Measurements from ENCODE around the gene KLF3.

DNA sequence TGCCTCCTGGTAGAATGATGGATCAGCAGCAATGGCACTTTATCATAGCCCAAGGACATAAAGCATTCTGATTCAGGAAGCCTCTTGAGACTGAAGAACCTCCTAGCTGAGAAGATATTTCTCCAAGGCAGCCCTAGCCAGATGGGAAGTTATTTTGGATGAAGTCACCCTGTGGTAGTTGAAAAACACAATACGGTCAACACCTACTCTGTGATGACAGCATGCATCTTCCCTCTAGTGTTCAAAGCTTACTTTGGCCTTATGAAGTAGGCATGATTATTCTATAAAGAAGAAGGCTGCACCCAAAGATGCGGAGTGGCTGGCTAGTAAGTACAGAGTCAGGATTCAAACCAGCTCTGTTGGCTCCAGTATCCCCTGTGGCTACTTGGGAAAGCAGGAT is 70.9 kb downstream of the KLF3 start:
- TF ChIP-seq, protein P1, sequence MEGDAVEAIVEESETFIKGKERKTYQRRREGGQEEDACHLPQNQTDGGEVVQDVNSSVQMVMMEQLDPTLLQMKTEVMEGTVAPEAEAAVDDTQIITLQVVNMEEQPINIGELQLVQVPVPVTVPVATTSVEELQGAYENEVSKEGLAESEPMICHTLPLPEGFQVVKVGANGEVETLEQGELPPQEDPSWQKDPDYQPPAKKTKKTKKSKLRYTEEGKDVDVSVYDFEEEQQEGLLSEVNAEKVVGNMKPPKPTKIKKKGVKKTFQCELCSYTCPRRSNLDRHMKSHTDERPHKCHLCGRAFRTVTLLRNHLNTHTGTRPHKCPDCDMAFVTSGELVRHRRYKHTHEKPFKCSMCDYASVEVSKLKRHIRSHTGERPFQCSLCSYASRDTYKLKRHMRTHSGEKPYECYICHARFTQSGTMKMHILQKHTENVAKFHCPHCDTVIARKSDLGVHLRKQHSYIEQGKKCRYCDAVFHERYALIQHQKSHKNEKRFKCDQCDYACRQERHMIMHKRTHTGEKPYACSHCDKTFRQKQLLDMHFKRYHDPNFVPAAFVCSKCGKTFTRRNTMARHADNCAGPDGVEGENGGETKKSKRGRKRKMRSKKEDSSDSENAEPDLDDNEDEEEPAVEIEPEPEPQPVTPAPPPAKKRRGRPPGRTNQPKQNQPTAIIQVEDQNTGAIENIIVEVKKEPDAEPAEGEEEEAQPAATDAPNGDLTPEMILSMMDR (IDR thresholded peaks at IDR 0.05; ENCODE audit: low read length): no peak
- no peak for TF ChIP-seq EZH2 (optimal IDR thresholded peaks at IDR 0.05; ENCODE audit: low read depth, low read length)
